ENCODE results near the gene TMPRSS6. TPM values are rescaled to one million over a fixed set of nuclear protein-coding genes. Genes with fewer than 3 reads are reported as not detected.

The TMPRSS6 gene
- total RNA-seq, 2 donors from 2014 or later = 1.8 to 1.9 TPM

GRCh38 chr22:37119872-37120271 is 10.4 kb upstream of the TMPRSS6 start:
- DNase-seq (ENCODE audit: low spot score) (no peak), ATAC-seq (no peak)
- Mint-ChIP-seq H3K4me1 (ENCODE audit: low read depth in 2 of 2) (peaks cover 65 to 68% of the 10 kb centered on the region in 2 donors), H3K36me3 (no peaks in the 10 kb centered on the region), H3K4me3 (peak overlapping the region; percentile 19), H3K9me3 (no peaks in the 10 kb centered on the region), H3K27ac (peak overlapping the region; percentile 100), H3K27me3 (no peaks in the 10 kb centered on the region)

GRCh38 chr22:37118083-37118482 is 8.6 kb upstream of the TMPRSS6 start:
- H3K27me3 Mint-ChIP-seq = no peaks in the 10 kb centered on the region
- H3K36me3 Mint-ChIP-seq = no peaks in the 10 kb centered on the region
- peaks cover 48 to 50% of the 10 kb centered on the region in 2 donors for H3K4me1 Mint-ChIP-seq (ENCODE audit: low read depth in 2 of 2)
- ATAC-seq = no peak
- H3K27ac Mint-ChIP-seq = peak overlapping the region; percentile 62 to 100
- DNase-seq (ENCODE audit: low spot score) = no peak
- no peaks in the 10 kb centered on the region for H3K9me3 Mint-ChIP-seq
- H3K4me3 Mint-ChIP-seq = no peak overlapping the region

GRCh38 chr22:37117092-37117491 is 7.6 kb upstream of the TMPRSS6 start:
- Mint-ChIP-seq H3K27ac (peak overlapping the region; percentile 29 to 30), H3K4me3 (no peak overlapping the region), H3K4me1 (ENCODE audit: low read depth in 2 of 2) (peaks cover 38 to 41% of the 10 kb centered on the region in 2 donors), H3K27me3 (no peaks in the 10 kb centered on the region), H3K9me3 (no peaks in the 10 kb centered on the region), H3K36me3 (no peaks in the 10 kb centered on the region)
- ATAC-seq (no peak), DNase-seq (ENCODE audit: low spot score) (no peak)

GRCh38 chr22:37115032-37115431 is 5.5 kb upstream of the TMPRSS6 start:
- ATAC-seq (no peak), DNase-seq (ENCODE audit: low spot score) (no peak)
- Mint-ChIP-seq H3K4me1 (ENCODE audit: low read depth in 2 of 2) (peaks cover 23 to 29% of the 10 kb centered on the region in 2 donors), H3K27ac (no peak overlapping the region), H3K27me3 (no peaks in the 10 kb centered on the region), H3K9me3 (no peaks in the 10 kb centered on the region), H3K4me3 (no peak overlapping the region), H3K36me3 (peaks cover 9% of the 10 kb centered on the region)

- Mint-ChIP-seq H3K4me3 (no peak overlapping the region), H3K27me3 (no peaks in the 10 kb centered on the region)
These were observed 4.2 kb upstream of the TMPRSS6 start for GRCh38 chr22:37113757-37114156.

GRCh38 chr22:37112084-37112728 is 2.7 kb upstream of the TMPRSS6 start:
- Mint-ChIP-seq H3K27ac (peak overlapping the region in 1 of 2 donors; percentile 77), H3K27me3 (no peaks in the 10 kb centered on the region), H3K9me3 (no peaks in the 10 kb centered on the region), H3K4me1 (ENCODE audit: low read depth in 2 of 2) (peaks cover 9 to 19% of the 10 kb centered on the region in 2 donors), H3K36me3 (peaks cover 9% of the 10 kb centered on the region), H3K4me3 (no peak overlapping the region)
- DNase-seq (ENCODE audit: low spot score) (no peak), ATAC-seq (no peak)

More at GRCh38 chr22:37113757-37114156, 4.2 kb upstream of the TMPRSS6 start:
- Mint-ChIP-seq H3K9me3 (no peaks in the 10 kb centered on the region), H3K36me3 (peaks cover 9% of the 10 kb centered on the region), H3K27ac (no peak overlapping the region), H3K4me1 (ENCODE audit: low read depth in 2 of 2) (peaks cover 17 to 18% of the 10 kb centered on the region in 2 donors)
- no peak for ATAC-seq
- no peak for DNase-seq (ENCODE audit: low spot score)

GRCh38 chr22:37111156-37111717 is 1.7 kb upstream of the TMPRSS6 start:
- Mint-ChIP-seq H3K4me1 (ENCODE audit: low read depth in 2 of 2) (peaks cover 7 to 16% of the 10 kb centered on the region in 2 donors), H3K27ac (no peak overlapping the region), H3K36me3 (peaks cover 9% of the 10 kb centered on the region), H3K4me3 (no peak overlapping the region), H3K9me3 (no peaks in the 10 kb centered on the region), H3K27me3 (no peaks in the 10 kb centered on the region)
- DNase-seq (ENCODE audit: low spot score) (no peak), ATAC-seq (no peak)

GRCh38 chr22:37107816-37108621 is 1.5 kb downstream of the TMPRSS6 start:
- no peak overlapping the region for H3K4me3 Mint-ChIP-seq
- ATAC-seq (no peak), DNase-seq (ENCODE audit: low spot score) (no peak)
- H3K4me1 Mint-ChIP-seq (ENCODE audit: low read depth in 2 of 2) = peaks cover 0 to 19% of the 10 kb centered on the region in 2 donors
- H3K9me3 Mint-ChIP-seq = no peaks in the 10 kb centered on the region
- H3K27ac Mint-ChIP-seq = peak overlapping the region in 1 of 2 donors; percentile 71
- peaks cover 9% of the 10 kb centered on the region for H3K36me3 Mint-ChIP-seq
- H3K27me3 Mint-ChIP-seq = no peaks in the 10 kb centered on the region

- no peak for DNase-seq (ENCODE audit: low spot score)
- Mint-ChIP-seq H3K4me1 (ENCODE audit: low read depth in 2 of 2) (peaks cover 4 to 22% of the 10 kb centered on the region in 2 donors), H3K9me3 (no peaks in the 10 kb centered on the region), H3K4me3 (no peak overlapping the region), H3K36me3 (peaks cover 4% of the 10 kb centered on the region), H3K27me3 (no peaks in the 10 kb centered on the region), H3K27ac (no peak overlapping the region)
- ATAC-seq = no peak
These were observed 3.5 kb downstream of the TMPRSS6 start for GRCh38 chr22:37105990-37106389.

GRCh38 chr22:37105154-37105553 is 4.4 kb downstream of the TMPRSS6 start:
- no peaks in the 10 kb centered on the region for H3K36me3 Mint-ChIP-seq
- no peak overlapping the region for H3K27ac Mint-ChIP-seq
- H3K4me3 Mint-ChIP-seq = no peak overlapping the region
- no peaks in the 10 kb centered on the region for H3K27me3 Mint-ChIP-seq
- no peaks in the 10 kb centered on the region for H3K9me3 Mint-ChIP-seq
- peaks cover 4 to 28% of the 10 kb centered on the region in 2 donors for H3K4me1 Mint-ChIP-seq (ENCODE audit: low read depth in 2 of 2)
- peak in 1 of 2 donors; percentile 24 for ATAC-seq
- no peak for DNase-seq (ENCODE audit: low spot score)

- Mint-ChIP-seq H3K27ac (peak overlapping the region; percentile 14 to 72), H3K4me3 (no peak overlapping the region), H3K27me3 (no peaks in the 10 kb centered on the region), H3K36me3 (no peaks in the 10 kb centered on the region), H3K4me1 (ENCODE audit: low read depth in 2 of 2) (peaks cover 10 to 34% of the 10 kb centered on the region in 2 donors), H3K9me3 (no peaks in the 10 kb centered on the region)
- DNase-seq (ENCODE audit: low spot score) (no peak), ATAC-seq (no peak)
These were observed 5.7 kb downstream of the TMPRSS6 start for GRCh38 chr22:37103656-37104452.

- ATAC-seq (no peak), DNase-seq (ENCODE audit: low spot score) (no peak)
- Mint-ChIP-seq H3K9me3 (no peaks in the 10 kb centered on the region), H3K4me1 (ENCODE audit: low read depth in 2 of 2) (peaks cover 17 to 40% of the 10 kb centered on the region in 2 donors), H3K27me3 (no peaks in the 10 kb centered on the region), H3K4me3 (no peak overlapping the region), H3K27ac (no peak overlapping the region), H3K36me3 (no peaks in the 10 kb centered on the region)
These were observed 6.4 kb downstream of the TMPRSS6 start for GRCh38 chr22:37103151-37103550.

GRCh38 chr22:37101311-37102066 is 8.0 kb downstream of the TMPRSS6 start:
- Mint-ChIP-seq H3K4me3 (no peak overlapping the region), H3K4me1 (ENCODE audit: low read depth in 2 of 2) (peaks cover 17 to 32% of the 10 kb centered on the region in 2 donors), H3K9me3 (no peaks in the 10 kb centered on the region), H3K27me3 (no peaks in the 10 kb centered on the region), H3K27ac (no peak overlapping the region), H3K36me3 (no peaks in the 10 kb centered on the region)
- DNase-seq (ENCODE audit: low spot score) (no peak), ATAC-seq (peak; percentile 69 to 71)

Data from natural killer cell treated with Interleukin-12 subunit alpha and Interleukin-12 subunit beta and Interleukin-15 and Interleukin-18, amount 100 ng/mL, for 72 hours (primary cell).